ENCODE results near the gene OSBPL6.
"Not testable (repeated sequence)": the region's sequence is repeated elsewhere in the genome, so short reads cannot be mapped to it uniquely, and the experiment has no call there.

The OSBPL6 gene

GRCh38 chr2:178306352-178307073 lies 112.2 kb downstream of the OSBPL6 start:
- DNase-seq: peak; percentile 29 to 68

DNA sequence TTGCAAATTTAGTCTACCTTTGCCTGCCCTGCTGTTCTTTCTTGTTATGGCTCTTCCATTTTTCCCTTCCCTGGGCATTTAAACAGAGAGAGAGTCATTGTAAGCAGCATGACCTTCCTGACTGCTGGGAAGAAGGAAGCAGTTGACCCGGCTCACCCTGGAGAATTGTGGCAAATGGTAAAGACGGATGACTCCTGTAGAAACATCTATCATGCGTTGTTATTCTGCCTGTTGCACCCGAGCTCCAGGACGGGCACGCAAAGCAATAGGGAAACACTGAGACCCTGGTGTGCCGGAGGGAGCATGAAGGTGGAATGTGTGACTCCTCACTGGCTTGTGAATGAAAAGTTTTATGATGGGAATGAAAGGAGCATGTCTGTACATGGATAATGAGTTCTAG lies 113.3 kb downstream of the OSBPL6 start:
- no peak for DNase-seq

DNA sequence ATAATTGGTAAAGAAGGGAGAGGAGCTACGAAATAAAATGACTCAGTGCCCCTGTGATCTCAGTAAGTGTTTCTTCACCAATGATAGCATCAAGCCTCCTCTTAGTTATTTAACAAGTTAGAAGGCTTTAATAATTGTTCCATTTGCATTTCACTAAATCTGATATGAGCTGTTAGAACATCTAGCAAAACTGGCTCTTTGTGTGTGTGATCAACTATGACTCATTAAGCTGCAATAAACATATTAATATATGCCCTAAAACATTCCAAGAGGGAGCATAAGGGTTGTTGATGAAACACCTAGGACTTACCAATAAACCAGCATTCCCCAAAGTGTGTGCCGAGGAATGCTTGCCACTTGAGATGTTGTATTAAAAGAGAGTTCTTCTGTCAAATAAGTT lies 115.2 kb downstream of the OSBPL6 start:
- no peak for DNase-seq

DNA sequence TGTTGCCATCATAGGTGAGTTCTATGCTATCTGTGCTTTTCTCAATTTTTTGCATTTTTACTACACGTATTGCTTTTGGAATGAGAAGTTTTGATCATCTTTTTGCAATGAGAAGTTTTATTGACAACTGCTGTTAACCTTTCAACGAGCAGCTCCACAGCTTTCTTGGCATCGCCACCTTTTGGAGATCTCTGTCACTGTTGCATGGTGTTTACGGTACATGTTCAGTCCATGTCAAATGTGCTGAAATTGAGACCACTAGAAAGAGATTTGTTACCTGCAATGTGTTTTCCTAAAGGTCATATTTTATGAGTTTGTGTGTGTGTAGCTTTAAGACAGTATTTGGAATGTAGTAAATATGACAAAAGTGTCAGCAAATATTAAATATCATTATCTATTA lies 120.8 kb downstream of the OSBPL6 start:
- no peak for DNase-seq

GRCh38 chr2:178315488-178315948 lies 121.2 kb downstream of the OSBPL6 start:
- DNase-seq: no peak

DNA sequence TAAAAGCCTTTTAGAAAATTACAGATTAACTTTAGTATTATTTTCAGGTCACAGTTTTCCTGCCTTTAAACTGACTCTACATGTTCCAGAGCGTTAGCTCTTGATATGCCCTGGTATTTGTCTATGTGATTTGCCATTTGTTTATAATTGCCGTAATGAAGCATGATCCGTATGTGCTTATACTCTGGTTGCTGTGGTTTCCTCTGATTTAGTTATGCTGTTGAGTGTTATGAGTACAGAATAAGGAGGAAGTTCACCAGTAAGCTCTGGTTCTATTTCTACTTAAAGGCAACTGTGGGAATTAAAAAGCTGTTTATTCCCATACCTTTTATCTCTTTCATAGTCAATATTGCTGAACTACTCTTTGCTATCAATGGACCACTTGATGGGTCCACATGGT lies 123.5 kb downstream of the OSBPL6 start:
- peak in 1 of 2 experiments; percentile 40 for DNase-seq

DNA sequence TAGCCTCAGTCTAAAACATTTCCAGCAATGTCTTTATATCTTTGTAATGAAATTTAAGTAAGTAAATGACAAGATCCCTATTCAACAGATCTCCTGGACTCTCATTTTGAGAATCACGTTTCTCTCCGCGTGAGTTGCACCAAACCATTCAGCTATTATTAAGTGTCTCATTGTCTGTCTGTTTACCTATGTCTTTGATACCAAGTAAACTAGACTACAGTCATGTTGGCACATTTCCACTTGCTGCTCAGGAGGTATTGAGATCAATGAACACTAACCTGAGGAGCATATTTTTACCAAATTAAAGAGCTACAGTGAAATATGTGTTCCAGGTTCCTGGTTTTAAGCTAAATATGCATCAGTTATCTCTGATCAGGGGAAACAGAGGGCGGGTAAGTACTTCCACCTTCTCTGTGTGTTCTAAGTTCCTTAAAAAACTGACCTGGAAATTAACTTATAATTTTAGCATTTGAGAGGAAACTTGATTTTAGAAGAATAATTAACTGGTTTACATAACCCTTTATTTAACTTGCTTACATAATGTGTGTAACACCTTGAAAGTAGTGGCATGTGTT lies 125.8 kb downstream of the OSBPL6 start:
- DNase-seq: peak in 1 of 2 experiments; percentile 52

DNA sequence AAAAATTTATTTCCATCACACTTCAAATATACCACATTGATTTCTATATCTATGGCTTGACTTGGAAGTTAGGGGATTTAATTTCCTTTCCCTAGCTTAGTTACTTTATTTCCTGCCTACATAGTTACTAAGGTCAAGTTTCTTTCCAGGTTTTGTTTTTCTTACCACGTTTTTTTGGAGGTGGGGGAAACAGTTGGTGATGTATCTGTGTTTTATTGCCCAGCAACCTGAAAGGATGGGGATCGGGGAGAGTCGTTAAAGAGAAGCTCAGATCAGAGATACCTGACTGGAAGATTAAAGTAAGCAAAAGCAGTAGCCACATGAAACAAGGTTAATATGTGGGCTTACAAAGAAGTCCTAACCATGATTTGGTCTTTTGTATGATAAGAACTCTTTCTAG lies 127.8 kb downstream of the OSBPL6 start:
- DNase-seq: no peak

DNA sequence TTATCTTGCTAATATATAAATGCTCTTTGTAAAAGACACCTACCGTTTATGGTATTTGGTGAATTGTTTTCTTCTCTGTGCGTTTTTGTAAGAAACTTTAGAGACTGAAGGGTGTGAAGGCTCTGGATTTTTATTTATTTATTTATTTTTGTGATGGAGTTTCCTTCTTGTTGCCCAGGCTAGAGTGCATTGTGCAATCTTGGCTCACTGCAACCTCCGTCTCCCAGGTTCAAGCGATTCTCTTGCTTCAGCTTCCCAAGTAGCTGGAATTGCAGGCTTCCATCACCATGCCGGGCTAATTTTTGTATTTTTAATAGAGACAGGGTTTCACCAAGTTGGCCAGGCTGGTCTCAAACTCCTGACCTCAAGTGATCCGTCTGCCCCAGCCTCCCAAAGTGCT lies 129.0 kb downstream of the OSBPL6 start:
- not testable (repeated sequence) for DNase-seq

DNA sequence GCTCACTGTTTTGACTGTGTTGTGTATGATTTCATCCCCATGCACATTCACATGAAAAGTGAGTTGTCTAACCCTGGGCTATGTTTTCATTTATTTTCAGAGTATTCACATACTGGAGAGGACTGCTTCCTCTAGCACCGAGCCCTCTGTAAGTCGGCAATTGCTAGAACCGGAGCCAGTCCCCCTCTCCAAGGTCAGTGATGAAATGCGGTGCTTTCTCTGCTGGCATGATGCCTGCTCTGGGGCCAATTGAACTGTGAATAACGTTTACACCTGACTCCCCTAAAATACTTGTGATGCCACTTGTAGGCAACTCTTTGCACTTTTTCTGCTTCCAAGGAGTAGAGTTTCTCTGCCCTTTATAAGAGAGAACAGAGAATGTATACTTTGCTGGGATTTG lies 129.8 kb downstream of the OSBPL6 start:
- no peak for DNase-seq

DNA sequence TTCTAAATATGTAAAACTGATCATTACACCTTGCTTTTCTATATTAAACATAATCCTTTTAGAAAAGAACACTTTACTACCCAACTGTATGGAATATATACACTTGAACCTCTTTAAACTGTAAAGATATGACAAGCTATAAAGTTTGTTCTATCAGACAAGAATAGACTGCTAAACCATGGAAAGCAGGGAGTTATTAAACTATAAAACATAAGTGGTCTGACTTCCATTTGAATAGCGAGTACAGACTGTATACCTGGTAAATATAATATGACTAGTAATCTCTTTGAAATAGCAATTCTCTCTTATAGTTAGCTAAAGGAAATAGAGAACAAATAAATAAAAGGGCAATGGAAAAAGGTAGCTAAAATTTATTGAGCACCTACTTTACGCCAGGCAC lies 131.0 kb downstream of the OSBPL6 start:
- DNase-seq: no peak

DNA sequence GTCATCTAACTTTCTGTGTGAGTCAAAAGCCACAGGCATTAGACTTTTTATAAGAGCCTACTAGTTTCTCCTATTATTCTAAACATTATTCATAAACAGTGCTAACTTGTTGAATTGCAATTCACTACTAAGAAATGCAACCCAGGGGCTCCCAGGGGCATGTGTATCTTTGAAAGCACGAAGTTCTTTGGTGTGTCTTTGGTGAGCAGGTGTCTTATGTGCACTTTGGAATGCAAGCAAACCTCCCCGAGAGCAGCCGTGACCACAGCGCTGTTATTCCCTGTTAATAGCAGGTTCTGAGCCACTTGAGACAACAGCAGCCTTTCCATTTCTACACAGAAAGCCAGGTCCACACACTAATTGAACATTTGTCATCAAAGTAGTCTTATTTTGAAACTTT lies 133.2 kb downstream of the OSBPL6 start:
- no peak for DNase-seq

- no peak for DNase-seq
Observed at GRCh38 chr2:178328037-178328436, 133.7 kb downstream of the OSBPL6 start.

GRCh38 chr2:178330175-178331017 lies 136.1 kb downstream of the OSBPL6 start:
- DNase-seq: no peak

GRCh38 chr2:178331474-178332432 lies 137.4 kb downstream of the OSBPL6 start:
- DNase-seq: no peak

DNA sequence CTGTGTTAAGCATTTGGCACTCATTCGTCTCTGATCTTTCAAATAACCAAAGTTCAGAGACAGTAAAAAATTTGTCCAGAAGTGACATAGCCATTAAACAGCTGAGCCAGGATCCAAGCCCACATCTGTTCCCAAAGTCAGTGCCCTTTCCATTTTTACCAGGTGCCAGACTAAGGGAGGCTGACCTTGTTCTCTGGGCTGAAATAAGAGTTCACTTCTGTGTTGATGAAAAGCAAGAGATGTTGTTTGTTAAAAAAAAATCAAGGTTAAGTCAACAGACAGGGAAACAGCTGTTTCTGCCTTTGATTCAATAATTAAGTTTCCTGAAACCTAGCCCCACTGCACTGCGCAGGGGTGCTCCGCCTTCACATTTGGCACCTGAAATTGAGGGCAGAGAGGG lies 139.5 kb downstream of the OSBPL6 start:
- no peak for DNase-seq

DNA sequence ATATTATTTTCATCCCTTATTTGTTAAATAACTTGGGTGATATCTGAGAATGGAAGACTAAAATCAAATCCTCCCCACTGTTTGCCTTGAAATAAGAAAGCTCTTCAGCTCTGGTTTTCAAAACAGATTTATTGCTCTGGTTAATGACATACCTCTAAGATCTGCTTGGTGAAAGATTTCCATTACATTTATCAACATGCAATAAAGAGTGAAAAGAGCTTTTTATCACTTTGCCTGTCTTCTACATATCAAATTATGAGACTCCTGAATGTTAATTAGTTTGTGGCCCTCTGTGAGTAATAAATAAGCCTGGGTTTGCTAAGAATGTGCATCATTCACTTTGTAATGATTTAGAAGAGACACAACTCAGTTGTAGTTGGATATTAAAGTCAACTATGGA lies 140.9 kb downstream of the OSBPL6 start:
- no peak for DNase-seq

DNA sequence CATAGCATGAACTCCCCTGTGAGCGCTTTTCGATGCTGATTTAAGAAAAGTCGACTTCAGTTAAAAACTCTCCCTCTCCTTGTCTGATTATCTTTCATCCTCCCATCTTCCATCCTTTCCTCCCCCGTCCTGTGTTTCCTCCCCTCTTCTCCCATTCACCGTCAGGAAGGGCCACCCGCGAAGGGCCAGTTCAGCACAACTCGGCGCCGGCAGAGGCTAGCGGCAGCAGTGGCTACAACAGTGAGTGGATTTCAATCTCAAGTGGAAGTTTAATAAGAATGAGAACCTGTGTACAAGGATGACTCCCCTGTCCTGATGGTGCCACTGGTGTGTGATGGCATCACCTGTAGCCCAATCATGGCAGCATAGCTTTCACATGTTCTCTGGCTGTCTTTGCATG lies 149.8 kb downstream of the OSBPL6 start:
- DNase-seq: no peak

DNA sequence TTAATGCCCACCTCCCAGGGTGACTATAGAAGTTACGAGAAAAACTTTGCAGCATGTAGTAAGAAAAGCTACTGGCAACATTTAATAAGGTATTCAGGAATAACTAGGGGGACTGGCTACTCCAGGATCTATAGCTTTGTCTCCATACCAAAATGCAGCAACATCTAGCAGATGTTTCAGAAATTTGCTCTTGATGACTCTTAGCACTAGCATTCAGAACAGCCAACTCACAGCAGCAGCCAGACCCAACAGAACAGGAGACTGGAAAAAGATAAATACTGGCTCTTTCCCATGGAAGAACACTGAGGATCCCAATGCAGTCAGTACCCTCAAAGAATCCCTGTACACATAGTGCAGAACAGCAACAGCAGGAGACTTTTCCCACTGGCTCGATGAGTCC lies 151.6 kb downstream of the OSBPL6 start:
- no peak for DNase-seq

GRCh38 chr2:178350051-178350450 lies 155.7 kb downstream of the OSBPL6 start:
- DNase-seq: no peak

GRCh38 chr2:178357704-178358103 lies 163.4 kb downstream of the OSBPL6 start:
- DNase-seq: not testable (repeated sequence)

GRCh38 chr2:178359192-178359912 lies 165.0 kb downstream of the OSBPL6 start:
- no peak for DNase-seq
